Lower leg skin (tissue), 3 donors: Measurements from ENCODE around the gene ART5.

Experiments used
- CTCF ChIP-seq, 3 donors: fragments of 450-650 bp; IDR thresholded peaks; one replicate each; pipeline ENCODE4 v1.5.1; 2016; ENCODE audit warnings: antibody characterized with exemption in 3 of 3, mild to moderate bottlenecking in 3 of 3, moderate library complexity in 2 of 3
- POLR2A ChIP-seq, 2 donors: fragments of 450-650 bp; IDR thresholded peaks; one replicate each; pipeline ENCODE4 v1.6.1; 2016 to 2017; ENCODE audit warnings: antibody characterized with exemption in 2 of 2, mild to moderate bottlenecking in 1 of 2, moderate library complexity in 1 of 2

- TF ChIP-seq POLR2A (IDR thresholded peaks at IDR 0.05) (no peak), CTCF (IDR thresholded peaks at IDR 0.05) (no peak)
Measured at GRCh38 chr11:3623767-3624458, 17.9 kb downstream of the ART5 start.
